ENCODE measurements around the gene ATPAF2. TPM values are rescaled to one million over a fixed set of nuclear protein-coding genes. Genes with fewer than 3 reads are reported as not detected.

Gene ATPAF2
- total and polyA plus RNA-seq, 2 donors (not counting 3 experiments of a cell fraction or from before 2014, with no cell fraction given) = 23.2 to 35.7 TPM

DNA sequence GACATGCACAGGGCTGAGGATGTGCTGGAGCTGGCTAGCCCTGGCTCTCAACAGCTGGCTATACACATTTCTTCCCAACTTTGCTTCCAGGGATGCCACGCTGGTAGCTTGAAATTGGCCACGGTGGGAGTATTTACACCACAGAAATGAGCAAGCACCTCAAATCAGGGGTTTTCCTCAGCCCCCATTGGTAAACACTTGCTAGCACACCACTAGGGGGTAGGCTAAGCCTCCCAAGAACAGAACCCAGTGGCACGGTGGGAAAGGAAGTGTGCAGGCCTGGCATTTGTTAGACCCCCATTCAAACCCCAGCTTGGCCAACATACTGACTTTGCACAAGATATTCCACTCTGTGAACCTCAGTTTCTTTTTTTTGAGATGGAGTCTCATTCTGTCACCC is 53.4 kb downstream of the ATPAF2 start:
- FAIRE-seq (peak; percentile 12), DNase-seq (ENCODE audit: low read depth, low spot score) (no peak)
- Histone ChIP-seq H3K79me2 (ENCODE audit: control insufficient read depth, insufficient read depth, low read length) (no peaks in the 10 kb centered on the region), H3K4me2 (ENCODE audit: insufficient read depth, low read length) (no peak overlapping the region), H3K9ac (replicated peaks; ENCODE audit: extremely low read depth, insufficient read depth, low read length) (no peak overlapping the region), H3K27me3 (ENCODE audit: control insufficient read depth in 2 of 2, insufficient read depth in 2 of 2, low read length in 2 of 2) (no peaks in the 10 kb centered on the region), H2AFZ (ENCODE audit: low read depth, low read length) (no peak overlapping the region), H3K36me3 (ENCODE audit: control insufficient read depth in 2 of 2, extremely low read depth in 1 of 2, insufficient read depth in 2 of 2, low read length in 2 of 2) (no peaks in the 10 kb centered on the region), H3K4me1 (ENCODE audit: control insufficient read depth, extremely low read depth, insufficient read depth, low read length) (no peaks in the 10 kb centered on the region), H3K4me3 (replicated peaks in 1 of 3; ENCODE audit: insufficient read depth in 1 of 3, low read depth in 1 of 3, low read length in 3 of 3) (no peak overlapping the region), H3K9me1 (replicated peaks; ENCODE audit: control insufficient read depth, extremely low read depth, insufficient read depth, low read length) (no peaks in the 10 kb centered on the region), H4K20me1 (replicated peaks; ENCODE audit: control insufficient read depth, extremely low read depth, insufficient read depth, low read length) (no peaks in the 10 kb centered on the region), H3K9me3 (replicated peaks; ENCODE audit: control insufficient read depth, insufficient read depth, low read length) (no peaks in the 10 kb centered on the region), H3K27ac (ENCODE audit: insufficient read depth, low read depth, low read length) (no peak overlapping the region)
- intact Hi-C loops (cut with micrococcal nuclease) = no loop called here
- CTCF ChIA-PET = interaction anchor here (1.0 to 3.1 kb wide), 11 partner anchors 9 to 94 kb away, joined by 3 to 21 read pairs (median 3); partner anchors contain the start of genes DRC3 and TOM1L2
- dilution Hi-C loops (cut with MboI; ENCODE audit: extremely low pct_ligation_motif_present, low sequenced_read_pairs) = no loop called here
- POLR2A ChIA-PET = no interaction called here
- TF ChIP-seq, protein P1, sequence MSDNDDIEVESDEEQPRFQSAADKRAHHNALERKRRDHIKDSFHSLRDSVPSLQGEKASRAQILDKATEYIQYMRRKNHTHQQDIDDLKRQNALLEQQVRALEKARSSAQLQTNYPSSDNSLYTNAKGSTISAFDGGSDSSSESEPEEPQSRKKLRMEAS (IDR thresholded peaks at IDR 0.05; ENCODE audit: insufficient read depth, insufficient read length) = no peak
- TF ChIP-seq CTCF (IDR thresholded peaks at IDR 0.05; ENCODE audit: extremely low read depth in 1 of 2, insufficient read depth in 1 of 2, low read depth in 1 of 2, low read length in 2 of 2) (peak in 1 of 2 donors; percentile 41), POLR2AphosphoS5 (IDR thresholded peaks at IDR 0.05; ENCODE audit: insufficient read depth, low read depth, low read length) (no peak), EZH2 (IDR thresholded peaks at IDR 0.05; ENCODE audit: borderline replicate concordance, low read depth, low read length, severe bottlenecking) (no peak), GATA2 (IDR thresholded peaks at IDR 0.05; ENCODE audit: insufficient read depth, insufficient read length, low read depth, low read length) (no peak)
- BruUV-seq (replicated peaks) = no TSS peak

Measured in endothelial cell of umbilical vein (primary cell).